ENCODE measurements around the gene FOXL2.

Gene FOXL2

DNA sequence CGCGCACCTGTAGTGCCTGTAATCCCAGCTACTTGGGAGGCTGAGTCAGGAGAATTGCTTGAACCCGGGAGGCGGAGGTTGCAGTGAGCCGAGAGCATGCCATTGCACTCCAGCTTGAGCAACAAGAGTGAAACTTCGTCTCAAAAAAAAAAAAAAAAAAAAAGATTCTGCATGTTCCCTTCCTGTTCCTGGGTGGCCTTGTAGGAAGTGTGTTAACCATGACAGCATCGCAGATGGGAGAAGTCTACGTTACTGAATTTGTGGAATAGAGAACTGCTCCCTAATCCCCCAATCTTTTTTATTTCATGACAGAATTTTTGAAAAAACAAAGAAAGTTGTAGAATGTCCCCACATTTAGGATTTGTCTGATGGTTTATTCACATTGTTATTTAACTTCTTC, 45.4 kb downstream of the FOXL2 start:
- TF ChIP-seq, protein P1, sequence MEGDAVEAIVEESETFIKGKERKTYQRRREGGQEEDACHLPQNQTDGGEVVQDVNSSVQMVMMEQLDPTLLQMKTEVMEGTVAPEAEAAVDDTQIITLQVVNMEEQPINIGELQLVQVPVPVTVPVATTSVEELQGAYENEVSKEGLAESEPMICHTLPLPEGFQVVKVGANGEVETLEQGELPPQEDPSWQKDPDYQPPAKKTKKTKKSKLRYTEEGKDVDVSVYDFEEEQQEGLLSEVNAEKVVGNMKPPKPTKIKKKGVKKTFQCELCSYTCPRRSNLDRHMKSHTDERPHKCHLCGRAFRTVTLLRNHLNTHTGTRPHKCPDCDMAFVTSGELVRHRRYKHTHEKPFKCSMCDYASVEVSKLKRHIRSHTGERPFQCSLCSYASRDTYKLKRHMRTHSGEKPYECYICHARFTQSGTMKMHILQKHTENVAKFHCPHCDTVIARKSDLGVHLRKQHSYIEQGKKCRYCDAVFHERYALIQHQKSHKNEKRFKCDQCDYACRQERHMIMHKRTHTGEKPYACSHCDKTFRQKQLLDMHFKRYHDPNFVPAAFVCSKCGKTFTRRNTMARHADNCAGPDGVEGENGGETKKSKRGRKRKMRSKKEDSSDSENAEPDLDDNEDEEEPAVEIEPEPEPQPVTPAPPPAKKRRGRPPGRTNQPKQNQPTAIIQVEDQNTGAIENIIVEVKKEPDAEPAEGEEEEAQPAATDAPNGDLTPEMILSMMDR (IDR thresholded peaks at IDR 0.05; ENCODE audit: insufficient read depth, missing control alignments): no peak

DNA sequence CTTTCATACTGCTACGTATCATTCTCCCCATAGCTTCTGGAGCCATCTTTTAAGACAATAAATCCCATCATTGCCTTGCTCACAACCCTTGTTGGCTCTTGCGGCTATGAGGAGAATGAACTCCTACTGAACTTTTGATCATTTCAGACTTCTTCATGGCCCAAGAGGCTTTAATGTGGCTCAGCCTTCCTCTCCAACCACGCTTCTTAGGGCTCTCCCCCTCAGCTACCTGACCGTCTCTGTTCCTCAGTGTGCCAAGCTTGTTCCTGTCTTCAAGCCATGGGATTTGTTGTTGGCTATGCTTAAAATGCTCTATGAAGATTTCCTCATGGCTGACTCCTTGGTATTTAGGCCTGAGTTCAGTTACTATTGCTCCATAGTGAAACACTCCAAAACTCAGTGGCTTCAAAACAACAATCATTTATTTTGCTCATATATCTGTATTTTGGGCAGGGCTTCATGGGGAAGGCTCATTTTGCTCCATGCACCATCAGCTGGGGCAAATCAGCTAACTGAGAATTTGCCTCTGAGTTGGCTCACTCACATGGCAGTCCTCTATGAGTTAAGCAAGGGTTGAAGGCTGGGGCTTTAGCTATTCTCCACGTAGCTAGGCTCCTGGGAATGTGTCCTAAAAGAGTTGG, 47.5 kb downstream of the FOXL2 start:
- no peak for DNase-seq (ENCODE audit: insufficient read length, low spot score)
- no peak for FAIRE-seq
- TF ChIP-seq, protein P1 (IDR thresholded peaks at IDR 0.05; ENCODE audit: insufficient read depth, missing control alignments): no peak

More for the DNA sequence above, 45.4 kb downstream of the FOXL2 start:
- FAIRE-seq: no peak
- no peak for DNase-seq (ENCODE audit: insufficient read length, low spot score)

DNA sequence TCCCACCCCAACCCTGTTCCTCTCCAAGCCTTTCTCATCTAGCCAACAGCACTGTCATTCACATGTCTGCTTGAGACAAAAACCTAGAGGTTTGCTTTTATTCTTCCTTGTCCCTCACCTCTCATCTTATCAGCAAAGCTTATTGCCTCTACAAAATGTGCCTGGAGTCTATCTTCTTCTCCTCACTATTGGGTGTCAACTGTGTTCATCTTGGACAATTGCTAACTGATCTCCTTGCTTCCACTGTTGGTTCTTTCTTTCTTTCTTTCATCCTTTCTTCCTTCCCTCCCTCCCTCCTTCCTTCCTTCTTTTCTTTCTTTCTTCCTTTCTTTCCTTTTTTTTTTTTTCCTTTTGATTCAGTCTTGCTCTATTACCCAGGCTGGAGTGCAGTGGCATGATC, 48.2 kb downstream of the FOXL2 start:
- DNase-seq (ENCODE audit: insufficient read length, low spot score) (no peak), FAIRE-seq (no peak)
- TF ChIP-seq, protein P1 (IDR thresholded peaks at IDR 0.05; ENCODE audit: insufficient read depth, missing control alignments): no peak

DNA sequence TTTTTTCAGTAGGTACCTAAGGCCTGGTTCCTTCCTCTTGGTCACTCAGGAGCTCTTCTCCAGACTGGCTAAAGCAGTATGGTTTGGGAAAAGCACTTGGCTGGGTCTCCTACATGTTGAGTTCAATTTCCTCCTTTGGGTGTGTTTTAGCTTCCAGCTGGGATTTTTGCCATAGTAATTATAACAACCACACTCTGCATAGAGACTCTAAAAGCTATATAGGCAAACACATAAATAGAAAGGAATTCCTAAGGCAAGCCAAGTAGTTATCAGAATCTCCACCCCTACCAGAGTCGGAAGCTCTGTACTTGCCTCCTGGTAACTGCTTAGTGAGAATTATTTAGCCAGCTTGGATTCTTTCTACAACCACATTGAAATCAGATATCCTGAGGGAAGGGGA, 48.6 kb downstream of the FOXL2 start:
- no peak for FAIRE-seq
- TF ChIP-seq, protein P1 (IDR thresholded peaks at IDR 0.05; ENCODE audit: insufficient read depth, missing control alignments): no peak
- DNase-seq (ENCODE audit: insufficient read length, low spot score): no peak
